NCI-H1092 treated with DMSO at 0.1 percent for 48 hours (cell line): ENCODE data around the gene SH2D4B.

Experiments
- DNase-seq: peaks from one replicate; lab custom pipeline; 2025; lab: John Stamatoyannopoulos, UW

Gene SH2D4B

GRCh38 chr10:80504158-80504811 lies 33.4 kb upstream of the SH2D4B start:
- no peak for DNase-seq

GRCh38 chr10:80504897-80505465 lies 32.7 kb upstream of the SH2D4B start:
- DNase-seq, result no peak

GRCh38 chr10:80506189-80506575 lies 31.5 kb upstream of the SH2D4B start:
- no peak for DNase-seq

GRCh38 chr10:80506836-80507487 lies 30.7 kb upstream of the SH2D4B start:
- DNase-seq, result no peak

GRCh38 chr10:80509108-80509402 lies 28.6 kb upstream of the SH2D4B start:
- DNase-seq, result no peak

GRCh38 chr10:80509403-80510161 lies 28.1 kb upstream of the SH2D4B start:
- no peak for DNase-seq

- no peak for DNase-seq
Observed at GRCh38 chr10:80512031-80512526, 25.6 kb upstream of the SH2D4B start.

GRCh38 chr10:80513106-80513505 lies 24.6 kb upstream of the SH2D4B start:
- no peak for DNase-seq

GRCh38 chr10:80515511-80515910 lies 22.2 kb upstream of the SH2D4B start:
- no peak for DNase-seq

GRCh38 chr10:80515941-80516340 lies 21.8 kb upstream of the SH2D4B start:
- DNase-seq, result no peak

- no peak for DNase-seq
Observed at GRCh38 chr10:80516506-80517075, 21.1 kb upstream of the SH2D4B start.

GRCh38 chr10:80517416-80518142 lies 20.1 kb upstream of the SH2D4B start:
- DNase-seq, result no peak

- DNase-seq, result no peak
Observed at GRCh38 chr10:80518143-80518806, 19.4 kb upstream of the SH2D4B start.

GRCh38 chr10:80518807-80519360 lies 18.8 kb upstream of the SH2D4B start:
- DNase-seq, result no peak

GRCh38 chr10:80519936-80520650 lies 17.6 kb upstream of the SH2D4B start:
- no peak for DNase-seq

GRCh38 chr10:80520661-80521470 lies 16.8 kb upstream of the SH2D4B start:
- DNase-seq, result no peak

GRCh38 chr10:80522756-80523363 lies 14.8 kb upstream of the SH2D4B start:
- no peak for DNase-seq

- no peak for DNase-seq
Observed at GRCh38 chr10:80523773-80524172, 13.9 kb upstream of the SH2D4B start.
